Measurements from ENCODE around the gene MAD2L1.

The MAD2L1 gene

GRCh38 chr4:120026853-120027252 lies 39.8 kb downstream of the MAD2L1 start:
- DNase-seq (ENCODE audit: extremely low read depth, insufficient read length), result no peak
- no peaks in the 10 kb centered on the region for H3K27me3 ChIP-seq (replicated peaks; ENCODE audit: control insufficient read depth, insufficient read depth, low read length)
- no peak overlapping the region for H3K4me3 ChIP-seq (replicated peaks; ENCODE audit: low read depth, low read length)
- no peaks in the 10 kb centered on the region for H3K36me3 ChIP-seq (ENCODE audit: control insufficient read depth, insufficient read depth, low read length)
- no peak for TF ChIP-seq CTCF (IDR thresholded peaks at IDR 0.05; ENCODE audit: insufficient read depth, low read length, poor library complexity, severe bottlenecking)

GRCh38 chr4:120025516-120025915 lies 41.1 kb downstream of the MAD2L1 start:
- Histone ChIP-seq H3K36me3 (ENCODE audit: control insufficient read depth, insufficient read depth, low read length) (no peaks in the 10 kb centered on the region), H3K27me3 (replicated peaks; ENCODE audit: control insufficient read depth, insufficient read depth, low read length) (no peaks in the 10 kb centered on the region), H3K4me3 (replicated peaks; ENCODE audit: low read depth, low read length) (no peak overlapping the region)
- TF ChIP-seq CTCF (IDR thresholded peaks at IDR 0.05; ENCODE audit: insufficient read depth, low read length, poor library complexity, severe bottlenecking), result no peak
- no peak for DNase-seq (ENCODE audit: extremely low read depth, insufficient read length)

- Histone ChIP-seq H3K27me3 (replicated peaks; ENCODE audit: control insufficient read depth, insufficient read depth, low read length) (no peaks in the 10 kb centered on the region), H3K36me3 (ENCODE audit: control insufficient read depth, insufficient read depth, low read length) (no peaks in the 10 kb centered on the region), H3K4me3 (replicated peaks; ENCODE audit: low read depth, low read length) (no peak overlapping the region)
- no peak for TF ChIP-seq CTCF (IDR thresholded peaks at IDR 0.05; ENCODE audit: insufficient read depth, low read length, poor library complexity, severe bottlenecking)
- no peak for DNase-seq (ENCODE audit: extremely low read depth, insufficient read length)
Measured at GRCh38 chr4:120018786-120019185, 47.9 kb downstream of the MAD2L1 start.

- Histone ChIP-seq H3K27me3 (replicated peaks; ENCODE audit: control insufficient read depth, insufficient read depth, low read length) (no peaks in the 10 kb centered on the region), H3K36me3 (ENCODE audit: control insufficient read depth, insufficient read depth, low read length) (no peaks in the 10 kb centered on the region), H3K4me3 (replicated peaks; ENCODE audit: low read depth, low read length) (no peak overlapping the region)
- DNase-seq (ENCODE audit: extremely low read depth, insufficient read length), result no peak
- TF ChIP-seq CTCF (IDR thresholded peaks at IDR 0.05; ENCODE audit: insufficient read depth, low read length, poor library complexity, severe bottlenecking), result no peak
Measured at GRCh38 chr4:120017939-120018692, 48.5 kb downstream of the MAD2L1 start.

- Histone ChIP-seq H3K27me3 (replicated peaks; ENCODE audit: control insufficient read depth, insufficient read depth, low read length) (no peaks in the 10 kb centered on the region), H3K36me3 (ENCODE audit: control insufficient read depth, insufficient read depth, low read length) (no peaks in the 10 kb centered on the region), H3K4me3 (replicated peaks; ENCODE audit: low read depth, low read length) (no peak overlapping the region)
- DNase-seq (ENCODE audit: extremely low read depth, insufficient read length), result no peak
- no peak for TF ChIP-seq CTCF (IDR thresholded peaks at IDR 0.05; ENCODE audit: insufficient read depth, low read length, poor library complexity, severe bottlenecking)
Measured at GRCh38 chr4:120011725-120012124, 54.9 kb downstream of the MAD2L1 start.

GRCh38 chr4:120010646-120011045 lies 56.0 kb downstream of the MAD2L1 start:
- no peak for DNase-seq (ENCODE audit: extremely low read depth, insufficient read length)

More at GRCh38 chr4:120010646-120011045, 56.0 kb downstream of the MAD2L1 start:
- H3K4me3 ChIP-seq (replicated peaks; ENCODE audit: low read depth, low read length), result no peak overlapping the region
- H3K36me3 ChIP-seq (ENCODE audit: control insufficient read depth, insufficient read depth, low read length), result no peaks in the 10 kb centered on the region
- no peak for TF ChIP-seq CTCF (IDR thresholded peaks at IDR 0.05; ENCODE audit: insufficient read depth, low read length, poor library complexity, severe bottlenecking)
- no peaks in the 10 kb centered on the region for H3K27me3 ChIP-seq (replicated peaks; ENCODE audit: control insufficient read depth, insufficient read depth, low read length)
